MV-4-11 (cell line): ENCODE measurements around the gene PTPN23.

Source experiments
- DNase-seq: peaks from one replicate; lab custom pipeline; 2025; lab: John Stamatoyannopoulos, UW

PTPN23 gene

GRCh38 chr3:47419083-47420043, 38.5 kb downstream of the PTPN23 start:
- no peak for DNase-seq

GRCh38 chr3:47420044-47420430, 39.2 kb downstream of the PTPN23 start:
- DNase-seq = no peak

DNA sequence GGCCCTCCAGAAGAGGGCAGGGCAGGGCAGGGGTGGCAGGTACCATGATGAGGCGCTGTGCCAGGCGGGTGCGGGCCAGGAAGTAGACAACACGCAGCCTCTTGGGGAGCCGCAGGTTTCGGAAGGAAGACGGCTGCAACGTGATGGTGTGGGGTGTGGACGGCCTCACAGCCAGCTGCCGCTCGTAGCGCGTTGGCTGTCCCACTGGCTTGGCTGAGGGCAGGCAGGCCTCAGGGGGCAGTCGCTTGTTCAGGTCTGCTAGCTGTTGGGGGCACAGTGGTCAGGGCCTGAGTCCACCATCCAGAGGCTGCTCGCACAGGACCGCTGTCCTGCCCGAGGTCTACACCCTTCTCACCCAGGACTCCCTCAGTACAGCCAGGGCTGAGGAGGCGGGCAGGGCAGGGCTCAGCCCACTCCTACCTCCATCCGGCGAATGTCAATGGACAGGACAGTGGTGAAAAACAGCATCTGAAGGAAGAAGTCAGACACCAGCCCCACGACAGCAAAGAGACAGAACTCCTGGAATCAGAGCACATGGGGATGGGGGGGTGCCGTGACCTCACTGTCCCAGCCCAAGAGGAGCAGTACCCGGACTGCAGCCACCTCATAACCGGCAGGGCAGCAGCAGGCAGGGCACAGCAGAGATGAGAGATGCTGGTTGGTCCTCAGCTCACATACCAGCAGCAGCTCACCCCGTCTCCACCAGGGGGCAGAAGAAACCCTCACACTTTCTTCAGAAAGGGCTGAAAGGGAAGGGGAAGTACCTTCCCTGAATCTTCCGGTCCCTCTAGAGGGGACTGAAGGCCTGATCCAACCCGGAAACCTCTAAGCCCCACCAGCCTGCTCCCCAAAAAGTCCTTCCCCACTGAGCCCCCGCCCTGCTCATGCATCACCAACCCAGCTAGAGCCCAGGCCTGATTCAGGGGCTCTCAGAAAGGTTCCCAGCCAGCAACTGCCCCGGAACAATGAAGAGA, 40.0 kb downstream of the PTPN23 start:
- peak; percentile 94 for DNase-seq

DNA sequence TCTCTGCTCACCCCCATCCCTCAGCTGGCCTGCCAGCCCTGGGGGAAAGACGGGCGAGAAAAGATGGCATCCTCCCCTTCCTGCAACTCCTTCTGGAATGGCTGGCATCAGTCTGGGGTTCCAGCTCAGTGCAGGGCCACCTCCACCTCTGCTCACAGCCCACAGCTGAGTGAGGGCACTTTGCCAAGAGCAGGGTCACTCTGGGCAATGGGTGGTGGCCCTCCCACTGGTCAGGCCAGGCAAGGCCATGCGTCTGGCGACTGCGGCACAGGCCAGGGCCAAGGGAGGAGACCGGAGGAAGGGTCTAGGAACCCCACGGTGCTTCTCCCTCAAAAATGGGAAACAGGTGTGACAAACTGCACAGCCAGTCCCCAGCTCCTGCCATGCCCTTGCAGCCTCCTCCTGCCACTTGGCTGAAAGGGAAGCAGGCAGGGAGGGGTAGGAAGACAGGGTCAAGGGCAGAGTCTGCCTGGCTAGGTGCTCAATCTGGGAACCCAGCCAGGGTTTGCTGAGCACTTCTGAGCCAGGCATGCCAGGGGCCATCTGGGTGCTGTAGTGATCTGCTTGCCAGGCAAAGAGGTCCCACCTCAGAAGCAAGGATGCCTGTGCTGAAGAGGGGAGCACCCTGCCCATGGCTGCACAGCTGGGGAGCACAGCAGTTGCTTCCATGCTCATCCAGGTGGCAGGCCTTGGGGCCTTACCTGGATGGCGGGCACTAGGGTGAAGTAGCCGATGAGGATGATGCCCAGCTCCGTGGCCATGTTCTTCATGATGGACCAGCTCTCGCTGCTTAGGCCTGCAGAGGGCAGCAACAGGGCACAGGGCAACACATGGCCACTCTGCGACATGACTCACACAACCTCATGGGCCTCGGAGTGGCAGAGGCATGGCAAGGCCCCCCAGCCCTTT, 41.2 kb downstream of the PTPN23 start:
- peak; percentile 49 for DNase-seq

GRCh38 chr3:47422743-47423142, 41.9 kb downstream of the PTPN23 start:
- DNase-seq = peak; percentile 30

- no peak for DNase-seq
Measured at GRCh38 chr3:47423548-47424145, 42.8 kb downstream of the PTPN23 start.

GRCh38 chr3:47424434-47425382, 43.9 kb downstream of the PTPN23 start:
- DNase-seq = no peak

- no peak for DNase-seq
Measured at GRCh38 chr3:47425383-47425778, 44.6 kb downstream of the PTPN23 start.

DNA sequence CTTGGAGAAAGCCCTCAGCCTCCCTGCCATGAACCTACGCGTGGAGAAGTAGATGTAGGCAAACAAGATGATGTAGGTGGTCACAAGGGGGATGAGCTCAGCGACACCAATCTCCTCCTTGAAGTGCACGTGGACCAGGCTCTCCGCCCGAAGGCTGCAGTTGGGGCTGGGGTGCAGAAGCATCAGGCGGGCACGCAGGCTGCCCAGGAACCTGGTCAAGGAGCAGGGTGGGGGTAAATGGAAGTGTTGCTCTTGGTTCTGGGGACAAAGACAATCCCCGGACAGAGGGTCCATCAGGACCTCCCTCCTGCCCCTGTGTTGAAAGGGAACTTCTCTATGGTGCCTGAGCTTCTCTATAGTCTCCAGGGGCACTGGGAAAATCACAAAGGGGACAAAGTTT, 45.1 kb downstream of the PTPN23 start:
- DNase-seq = no peak

GRCh38 chr3:47427866-47428265, 47.0 kb downstream of the PTPN23 start:
- no peak for DNase-seq

GRCh38 chr3:47428662-47429061, 47.8 kb downstream of the PTPN23 start:
- DNase-seq = no peak

- no peak for DNase-seq
Measured at GRCh38 chr3:47429476-47430270, 48.9 kb downstream of the PTPN23 start.

GRCh38 chr3:47430606-47431005, 49.8 kb downstream of the PTPN23 start:
- no peak for DNase-seq

- no peak for DNase-seq
Measured at GRCh38 chr3:47431225-47431624, 50.4 kb downstream of the PTPN23 start.

DNA sequence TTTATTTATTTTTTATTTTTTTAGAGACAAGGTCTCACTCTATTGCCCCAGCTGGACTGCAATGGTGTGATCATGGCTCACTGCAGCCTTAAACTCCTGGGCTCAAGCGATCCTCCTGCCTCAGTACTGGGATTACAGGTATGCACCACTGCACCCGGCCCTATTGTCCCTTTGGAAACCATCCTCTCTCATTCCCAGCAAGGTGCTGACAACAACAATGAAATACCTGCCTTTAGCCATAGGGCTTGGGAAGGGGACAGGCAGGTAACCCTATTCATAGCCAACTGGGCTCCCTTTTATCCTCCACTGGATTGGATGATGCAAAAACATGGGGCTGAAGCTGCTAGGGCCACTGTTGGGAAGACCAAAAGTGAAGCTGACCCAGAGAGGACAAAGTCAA, 51.9 kb downstream of the PTPN23 start:
- DNase-seq = no peak

- DNase-seq = no peak
Measured at GRCh38 chr3:47433796-47434195, 53.0 kb downstream of the PTPN23 start.

DNA sequence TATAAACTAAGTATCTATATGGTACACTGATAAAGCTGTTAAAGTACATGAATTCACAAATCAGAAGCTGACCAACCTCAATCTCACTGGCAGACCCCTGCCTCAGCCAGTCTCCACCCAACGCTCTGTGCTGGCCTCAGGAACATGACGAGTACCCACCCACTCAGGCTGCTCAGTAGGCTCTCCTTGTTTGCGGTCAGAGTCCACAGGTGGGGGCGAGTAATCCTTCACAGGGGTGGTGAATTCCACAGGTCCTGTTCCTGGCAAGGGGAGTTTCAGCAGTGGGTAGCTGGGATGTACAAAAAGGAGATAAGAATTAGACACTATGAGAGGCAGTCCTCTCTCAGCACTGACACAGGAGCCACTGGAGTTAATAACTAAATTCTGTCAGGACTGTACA, 54.0 kb downstream of the PTPN23 start:
- no peak for DNase-seq

GRCh38 chr3:47436180-47436579, 55.4 kb downstream of the PTPN23 start:
- no peak for DNase-seq

GRCh38 chr3:47440131-47440530, 59.3 kb downstream of the PTPN23 start:
- DNase-seq = no peak
